T-helper 1 cell treated with Interleukin-12 subunit alpha and Interleukin-12 subunit beta and Interleukin-4 antibody, amounts not matched to agents 30 μg/mL and 1 μg/mL, for 36 hours (primary cell): ENCODE results near the gene HIC2.
"Not testable (repeated sequence)": the region's sequence is repeated elsewhere in the genome, so short reads cannot be mapped to it uniquely, and the experiment has no call there.

ENCODE experiments used
- H3K27ac Mint-ChIP-seq: one replicate; pipeline ENCODE4 v1.8.0; 2021; ENCODE audit warnings: mild to moderate bottlenecking, mixed read lengths
- H3K27me3 Mint-ChIP-seq: one replicate; pipeline ENCODE4 v1.8.0; 2021; ENCODE audit warnings: low read depth, mixed read lengths
- H3K36me3 Mint-ChIP-seq: one replicate; pipeline ENCODE4 v1.8.0; 2021; ENCODE audit warnings: low read depth, mixed read lengths
- H3K4me1 Mint-ChIP-seq: one replicate; pipeline ENCODE4 v1.8.0; 2021; ENCODE audit warnings: low read depth, mixed read lengths
- H3K4me3 Mint-ChIP-seq: one replicate; pipeline ENCODE4 v1.8.0; 2021; ENCODE audit warnings: mild to moderate bottlenecking, moderate library complexity, mixed read lengths
- H3K9me3 Mint-ChIP-seq: one replicate; pipeline ENCODE4 v1.8.0; 2021; ENCODE audit warnings: mixed read lengths

HIC2 gene

DNA sequence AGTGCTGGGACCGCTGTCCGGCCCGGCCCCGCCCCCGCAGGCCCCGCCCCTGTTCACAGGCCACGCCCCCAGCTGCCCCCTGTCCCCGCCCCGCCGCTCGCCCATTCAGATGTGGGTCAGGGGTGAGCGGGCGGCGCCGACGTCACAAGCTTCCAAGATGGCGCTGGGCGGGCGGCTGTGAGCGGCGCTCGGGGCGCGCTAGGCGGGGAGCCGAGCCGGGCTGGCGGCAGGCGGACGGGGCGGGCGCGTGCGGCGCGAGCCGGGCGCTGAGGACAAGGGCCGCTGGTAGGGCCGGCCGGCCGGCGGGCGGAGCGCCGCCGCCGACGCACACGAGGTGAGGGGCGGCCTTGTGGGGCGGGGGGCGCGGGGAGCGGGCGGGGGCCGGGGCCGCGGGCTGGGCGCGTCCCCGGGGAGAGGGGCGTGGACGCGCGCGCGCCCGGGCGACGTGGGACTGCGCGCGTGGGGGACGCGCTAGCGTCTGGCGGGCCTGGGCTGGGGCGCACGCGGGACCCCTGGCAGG lies at the start of gene HIC2:
Gene HIC2 (plus strand): TSS at position 145 of the 520 bp plus-strand sequence. CDS start 25,461 bp downstream, outside the sequence.
- not testable (repeated sequence) for H3K9me3 Mint-ChIP-seq, H3K27ac Mint-ChIP-seq, H3K36me3 Mint-ChIP-seq, H3K27me3 Mint-ChIP-seq, H3K4me3 Mint-ChIP-seq, H3K4me1 Mint-ChIP-seq

DNA sequence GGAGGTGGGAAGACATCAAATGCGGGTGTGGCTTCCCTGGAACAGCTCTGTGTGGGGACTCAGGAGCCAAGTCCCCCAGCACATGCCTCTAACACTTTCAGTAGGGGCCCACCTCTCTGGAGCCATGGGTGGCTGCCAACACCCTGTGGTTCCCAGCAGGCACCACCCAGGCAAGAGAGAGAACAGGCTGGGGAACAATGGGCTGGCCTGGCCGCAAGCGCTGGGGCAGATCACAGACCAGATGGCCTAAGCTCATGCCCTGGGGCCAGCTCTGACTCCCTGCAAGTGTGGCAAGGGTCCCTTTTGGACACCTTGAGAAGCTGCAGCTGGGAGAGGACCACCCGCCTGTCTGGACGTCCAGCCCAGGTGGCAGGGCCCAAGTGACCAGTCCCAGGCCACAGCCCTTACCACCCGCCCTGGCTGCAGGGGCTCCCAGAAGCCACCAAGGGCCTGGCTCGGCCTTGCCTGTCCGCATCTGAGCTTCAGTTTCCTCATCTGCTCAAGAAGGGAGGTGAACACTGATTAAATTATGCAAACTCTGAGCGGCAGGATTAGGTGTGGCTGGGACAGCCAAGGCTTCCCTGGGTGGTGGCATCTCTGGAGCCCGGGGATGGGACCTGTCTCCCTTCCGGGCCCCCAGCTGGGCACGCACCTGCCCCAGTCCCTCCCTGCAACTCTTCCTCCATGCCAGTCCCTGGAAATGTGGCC lies 48.4 kb upstream of the HIC2 start:
- not testable (repeated sequence) for H3K4me3 Mint-ChIP-seq, H3K27me3 Mint-ChIP-seq, H3K36me3 Mint-ChIP-seq, H3K9me3 Mint-ChIP-seq, H3K4me1 Mint-ChIP-seq, H3K27ac Mint-ChIP-seq

DNA sequence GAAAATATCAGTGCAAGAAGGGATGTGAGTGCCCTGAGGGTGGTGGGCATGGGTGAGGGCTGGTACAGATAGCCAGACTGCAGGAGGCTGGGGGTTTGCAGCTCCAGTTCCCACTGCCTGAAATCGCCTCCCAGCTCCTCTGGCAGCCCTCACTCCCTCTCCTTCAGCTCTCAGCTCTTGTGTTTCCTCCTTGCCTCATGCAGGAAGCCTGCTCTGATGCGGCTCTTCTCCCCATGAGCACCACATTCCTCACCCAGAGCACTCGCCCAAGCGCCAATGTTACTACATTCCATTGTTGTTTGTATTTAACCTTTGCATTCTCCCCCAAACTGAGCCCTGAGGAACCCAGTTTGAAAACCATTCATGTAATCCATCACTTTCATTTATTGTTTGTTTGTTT lies 41.3 kb upstream of the HIC2 start:
- not testable (repeated sequence) for H3K36me3 Mint-ChIP-seq, H3K9me3 Mint-ChIP-seq

DNA sequence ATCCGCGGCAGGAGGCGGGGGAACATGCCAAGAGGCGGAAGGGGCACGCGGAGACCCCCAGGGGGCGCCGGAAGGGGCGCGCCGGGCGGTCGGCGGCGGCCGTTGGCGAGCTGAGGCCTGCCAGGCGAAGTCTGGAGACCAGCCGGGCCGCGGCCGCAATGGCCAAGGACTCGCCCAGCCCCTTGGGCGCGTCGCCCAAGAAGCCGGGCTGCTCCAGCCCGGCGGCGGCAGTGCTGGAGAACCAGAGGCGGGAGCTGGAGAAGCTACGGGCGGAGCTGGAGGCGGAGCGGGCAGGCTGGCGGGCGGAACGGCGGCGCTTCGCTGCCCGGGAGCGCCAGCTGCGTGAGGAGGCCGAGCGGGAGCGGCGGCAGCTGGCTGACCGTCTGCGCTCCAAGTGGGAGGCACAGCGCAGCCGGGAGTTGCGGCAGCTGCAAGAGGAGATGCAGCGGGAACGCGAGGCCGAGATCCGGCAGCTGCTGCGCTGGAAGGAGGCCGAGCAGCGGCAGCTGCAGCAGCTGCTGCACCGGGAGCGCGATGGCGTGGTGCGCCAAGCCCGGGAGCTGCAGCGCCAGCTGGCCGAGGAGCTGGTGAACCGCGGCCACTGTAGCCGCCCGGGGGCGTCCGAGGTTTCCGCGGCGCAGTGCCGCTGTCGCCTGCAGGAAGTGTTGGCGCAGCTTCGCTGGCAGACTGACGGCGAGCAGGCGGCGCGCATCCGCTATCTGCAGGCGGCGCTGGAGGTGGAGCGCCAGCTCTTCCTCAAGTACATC lies 33.3 kb upstream of the HIC2 start, which contains the start of gene RIMBP3B:
Gene RIMBP3B (plus strand): TSS at position 51 of the 767 bp plus-strand sequence. CDS start 108 bp downstream, at position 159.
- H3K4me3 Mint-ChIP-seq, H3K27me3 Mint-ChIP-seq, H3K27ac Mint-ChIP-seq, H3K9me3 Mint-ChIP-seq, H3K36me3 Mint-ChIP-seq, H3K4me1 Mint-ChIP-seq: not testable (repeated sequence)

More for the DNA sequence above, 41.3 kb upstream of the HIC2 start:
- H3K4me1 Mint-ChIP-seq, H3K4me3 Mint-ChIP-seq, H3K27ac Mint-ChIP-seq, H3K27me3 Mint-ChIP-seq: not testable (repeated sequence)

- not testable (repeated sequence) for H3K4me1 Mint-ChIP-seq, H3K9me3 Mint-ChIP-seq, H3K27ac Mint-ChIP-seq, H3K4me3 Mint-ChIP-seq, H3K27me3 Mint-ChIP-seq, H3K36me3 Mint-ChIP-seq
Measured at GRCh38 chr22:21384468-21385357, 32.5 kb upstream of the HIC2 start.

DNA sequence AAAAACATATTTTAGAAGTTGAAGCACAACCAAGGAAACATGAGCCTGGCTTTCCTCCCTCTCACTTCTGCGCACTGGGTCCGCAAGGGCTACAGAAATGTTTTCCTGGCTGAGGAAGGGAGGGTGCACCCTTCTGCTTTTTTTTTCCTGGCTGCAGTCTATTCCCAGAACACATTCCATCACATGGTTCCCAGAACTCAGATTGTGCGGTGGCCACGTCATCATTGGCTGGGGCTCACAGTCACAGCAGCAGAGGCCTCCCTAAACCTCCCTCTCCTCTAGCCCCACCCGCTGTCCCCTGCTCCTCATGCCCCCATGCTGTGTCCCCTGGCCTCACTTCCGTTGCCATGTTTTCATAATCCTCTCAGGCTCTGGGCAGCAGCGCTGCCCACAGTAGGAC lies 27.7 kb upstream of the HIC2 start:
- H3K27me3 Mint-ChIP-seq, H3K4me3 Mint-ChIP-seq, H3K4me1 Mint-ChIP-seq, H3K27ac Mint-ChIP-seq, H3K9me3 Mint-ChIP-seq, H3K36me3 Mint-ChIP-seq: not testable (repeated sequence)

GRCh38 chr22:21390013-21390412 lies 27.2 kb upstream of the HIC2 start:
- not testable (repeated sequence) for H3K27ac Mint-ChIP-seq, H3K36me3 Mint-ChIP-seq, H3K9me3 Mint-ChIP-seq, H3K4me1 Mint-ChIP-seq, H3K4me3 Mint-ChIP-seq, H3K27me3 Mint-ChIP-seq

DNA sequence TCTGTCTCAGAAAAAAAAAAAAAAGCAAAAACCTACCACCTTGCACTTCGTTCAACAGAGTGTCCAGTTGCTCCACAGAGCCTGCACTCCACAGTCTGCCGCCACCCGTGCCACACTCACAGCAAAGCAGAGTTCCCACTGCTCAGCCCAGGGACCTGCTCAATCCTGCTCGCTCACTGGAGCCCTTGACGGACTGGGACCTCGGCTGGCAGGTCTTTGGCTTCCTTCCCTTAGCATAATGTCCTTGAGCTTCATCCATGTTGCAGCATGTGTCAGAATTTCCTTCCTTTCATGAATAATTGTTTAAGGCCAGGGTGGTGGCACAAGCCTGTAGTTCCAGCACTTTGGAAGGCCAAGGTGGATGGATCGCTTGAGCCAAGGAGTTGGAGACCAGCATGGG lies 22.6 kb upstream of the HIC2 start:
- H3K36me3 Mint-ChIP-seq, H3K4me3 Mint-ChIP-seq, H3K27ac Mint-ChIP-seq, H3K27me3 Mint-ChIP-seq, H3K4me1 Mint-ChIP-seq, H3K9me3 Mint-ChIP-seq: not testable (repeated sequence)

DNA sequence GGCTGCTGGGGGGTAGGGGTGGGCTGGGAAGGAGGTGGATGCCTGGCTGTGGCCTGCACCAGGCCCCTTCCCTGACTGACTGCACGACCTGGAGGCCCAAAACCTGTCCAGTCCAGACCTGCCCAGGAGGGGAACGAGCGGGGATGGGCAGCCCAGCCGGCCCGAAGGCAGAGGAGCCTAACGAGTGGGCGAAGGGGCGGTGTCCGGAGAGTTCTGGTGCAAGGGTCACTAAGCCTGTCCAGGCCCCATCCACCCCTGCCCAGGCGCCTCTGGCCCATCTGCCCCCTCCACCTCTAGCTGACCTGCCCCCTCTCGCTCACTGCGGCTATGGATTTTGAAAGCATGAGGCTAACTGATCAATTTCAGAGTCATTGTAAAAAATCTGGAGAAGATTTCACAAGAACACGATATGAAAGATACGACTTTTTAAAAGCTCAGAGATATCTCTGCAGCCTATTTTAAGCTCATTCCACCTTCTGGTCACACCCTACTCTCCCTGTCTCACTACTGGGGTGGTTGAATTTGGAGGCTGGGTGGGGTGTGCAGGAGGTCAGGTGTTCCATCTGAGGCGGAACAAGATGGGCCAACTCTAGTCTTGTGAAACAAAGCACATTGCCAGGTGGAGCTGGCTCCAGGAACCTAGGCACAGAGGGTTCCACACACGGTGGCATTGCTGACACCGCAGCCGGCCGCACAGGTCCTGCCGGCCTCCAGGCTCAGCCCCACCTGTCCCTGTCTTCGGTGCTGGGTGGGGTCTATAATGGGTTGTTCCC lies 15.8 kb upstream of the HIC2 start:
- not testable (repeated sequence) for H3K4me3 Mint-ChIP-seq, H3K27ac Mint-ChIP-seq, H3K36me3 Mint-ChIP-seq, H3K27me3 Mint-ChIP-seq, H3K4me1 Mint-ChIP-seq, H3K9me3 Mint-ChIP-seq

DNA sequence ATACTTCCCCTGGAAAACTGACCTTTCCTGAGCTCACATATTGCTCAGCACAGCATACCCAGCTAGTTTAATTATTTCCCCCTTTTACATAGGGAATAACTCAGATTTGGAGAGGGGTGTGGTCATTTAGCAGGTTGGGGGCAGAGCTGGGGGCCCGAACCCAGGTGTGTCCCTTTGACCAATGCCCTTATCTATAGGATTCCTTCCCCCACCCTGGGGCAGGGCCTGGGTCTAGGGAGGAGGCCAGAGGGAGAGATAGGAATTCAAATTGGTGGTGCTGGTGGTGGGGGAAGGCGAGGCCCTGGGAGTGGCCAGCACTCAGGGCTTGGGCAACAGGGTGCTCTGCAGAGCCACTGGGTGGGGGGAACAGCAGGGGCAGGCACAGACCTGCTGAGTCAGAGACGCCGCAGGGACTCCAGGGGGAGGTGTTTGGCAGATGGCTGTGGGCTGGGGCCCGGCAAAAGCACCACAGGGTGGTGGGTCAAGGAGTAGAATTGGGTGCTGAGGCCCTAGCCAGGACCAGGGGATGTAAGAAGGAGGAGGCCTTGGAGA lies 14.3 kb upstream of the HIC2 start:
- not testable (repeated sequence) for H3K27me3 Mint-ChIP-seq, H3K27ac Mint-ChIP-seq, H3K36me3 Mint-ChIP-seq, H3K9me3 Mint-ChIP-seq, H3K4me3 Mint-ChIP-seq, H3K4me1 Mint-ChIP-seq

DNA sequence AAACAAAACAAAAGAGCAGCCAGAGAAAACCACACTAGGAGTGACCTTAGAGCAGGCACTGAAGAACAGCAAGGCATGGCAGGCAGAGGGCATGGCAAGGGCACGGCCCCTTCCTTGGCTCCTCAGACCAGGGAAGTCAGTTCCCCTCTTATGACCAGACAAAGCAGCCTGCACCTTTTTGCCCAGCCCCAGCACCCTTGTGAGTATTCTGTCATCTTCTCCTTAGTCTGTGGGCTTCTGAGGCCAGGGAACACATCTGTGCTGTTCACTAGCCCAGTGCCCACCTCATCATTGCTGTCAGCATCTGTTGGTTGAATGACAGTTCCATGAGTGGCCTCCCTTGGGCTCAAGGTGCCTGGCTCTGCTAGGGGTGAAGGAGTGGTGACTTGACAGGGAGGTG lies 10.0 kb upstream of the HIC2 start:
- H3K4me1 Mint-ChIP-seq, H3K27me3 Mint-ChIP-seq, H3K9me3 Mint-ChIP-seq, H3K4me3 Mint-ChIP-seq, H3K36me3 Mint-ChIP-seq, H3K27ac Mint-ChIP-seq: not testable (repeated sequence)

GRCh38 chr22:21407792-21408191 lies 9.4 kb upstream of the HIC2 start:
- not testable (repeated sequence) for H3K4me3 Mint-ChIP-seq, H3K4me1 Mint-ChIP-seq, H3K27ac Mint-ChIP-seq, H3K9me3 Mint-ChIP-seq, H3K36me3 Mint-ChIP-seq, H3K27me3 Mint-ChIP-seq

DNA sequence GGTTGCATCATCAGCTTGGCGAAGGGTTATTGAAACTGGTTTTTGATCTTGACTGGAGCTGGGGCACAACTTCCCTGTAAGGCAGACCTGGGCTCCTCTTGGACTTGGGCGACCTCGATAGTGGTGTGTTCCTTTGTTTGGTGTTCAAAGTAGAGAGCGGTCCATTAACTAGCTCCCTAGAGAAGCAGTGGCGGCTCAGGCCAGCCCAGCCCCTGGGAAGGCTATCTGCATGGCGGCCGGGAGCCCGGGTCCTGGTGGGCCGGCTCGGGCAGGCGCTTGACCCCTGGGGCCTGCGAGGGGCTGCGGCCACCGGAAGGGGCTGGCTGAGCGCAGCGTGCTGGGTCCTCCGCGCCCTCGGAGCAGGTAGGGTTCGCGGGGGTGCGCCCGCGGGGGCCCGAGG lies 796 bp upstream of the HIC2 start:
- not testable (repeated sequence) for H3K27ac Mint-ChIP-seq, H3K4me3 Mint-ChIP-seq, H3K36me3 Mint-ChIP-seq, H3K27me3 Mint-ChIP-seq, H3K4me1 Mint-ChIP-seq, H3K9me3 Mint-ChIP-seq

GRCh38 chr22:21417853-21418252 lies 682 bp downstream of the HIC2 start:
- not testable (repeated sequence) for H3K9me3 Mint-ChIP-seq, H3K4me3 Mint-ChIP-seq, H3K4me1 Mint-ChIP-seq, H3K36me3 Mint-ChIP-seq, H3K27me3 Mint-ChIP-seq, H3K27ac Mint-ChIP-seq
